ENCODE measurements around the gene KCMF1. TPM values are rescaled to one million over a fixed set of nuclear protein-coding genes. Genes with fewer than 3 reads are reported as not detected.

KCMF1 gene
- polyA plus RNA-seq, 1 of the 3 experiments (the other 2 are of a cell fraction) = 37.0 TPM

DNA sequence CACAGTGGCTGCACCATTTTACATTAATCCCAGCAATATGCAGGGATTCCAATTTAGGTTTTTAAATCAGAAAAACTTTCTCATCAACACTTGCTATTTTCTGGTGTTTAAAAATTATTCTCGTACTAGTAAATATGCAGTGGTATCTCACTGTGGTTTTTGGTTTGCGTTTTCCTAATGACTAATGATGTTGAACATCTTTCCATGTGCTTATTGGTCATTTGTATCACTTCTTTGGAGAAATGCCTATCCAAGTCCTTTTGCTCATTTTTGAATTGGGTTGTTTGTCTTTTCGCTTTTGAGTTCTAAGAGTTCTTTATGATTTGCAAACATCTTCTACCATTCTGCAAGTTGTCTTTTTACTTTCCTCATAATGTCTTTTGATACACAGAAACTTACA, 100.1 kb downstream of the KCMF1 start (continued):
- TF ChIP-seq, protein P1, sequence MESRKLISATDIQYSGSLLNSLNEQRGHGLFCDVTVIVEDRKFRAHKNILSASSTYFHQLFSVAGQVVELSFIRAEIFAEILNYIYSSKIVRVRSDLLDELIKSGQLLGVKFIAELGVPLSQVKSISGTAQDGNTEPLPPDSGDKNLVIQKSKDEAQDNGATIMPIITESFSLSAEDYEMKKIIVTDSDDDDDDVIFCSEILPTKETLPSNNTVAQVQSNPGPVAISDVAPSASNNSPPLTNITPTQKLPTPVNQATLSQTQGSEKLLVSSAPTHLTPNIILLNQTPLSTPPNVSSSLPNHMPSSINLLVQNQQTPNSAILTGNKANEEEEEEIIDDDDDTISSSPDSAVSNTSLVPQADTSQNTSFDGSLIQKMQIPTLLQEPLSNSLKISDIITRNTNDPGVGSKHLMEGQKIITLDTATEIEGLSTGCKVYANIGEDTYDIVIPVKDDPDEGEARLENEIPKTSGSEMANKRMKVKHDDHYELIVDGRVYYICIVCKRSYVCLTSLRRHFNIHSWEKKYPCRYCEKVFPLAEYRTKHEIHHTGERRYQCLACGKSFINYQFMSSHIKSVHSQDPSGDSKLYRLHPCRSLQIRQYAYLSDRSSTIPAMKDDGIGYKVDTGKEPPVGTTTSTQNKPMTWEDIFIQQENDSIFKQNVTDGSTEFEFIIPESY (IDR thresholded peaks at IDR 0.05; ENCODE audit: borderline replicate concordance, low read depth) = no peak

DNA sequence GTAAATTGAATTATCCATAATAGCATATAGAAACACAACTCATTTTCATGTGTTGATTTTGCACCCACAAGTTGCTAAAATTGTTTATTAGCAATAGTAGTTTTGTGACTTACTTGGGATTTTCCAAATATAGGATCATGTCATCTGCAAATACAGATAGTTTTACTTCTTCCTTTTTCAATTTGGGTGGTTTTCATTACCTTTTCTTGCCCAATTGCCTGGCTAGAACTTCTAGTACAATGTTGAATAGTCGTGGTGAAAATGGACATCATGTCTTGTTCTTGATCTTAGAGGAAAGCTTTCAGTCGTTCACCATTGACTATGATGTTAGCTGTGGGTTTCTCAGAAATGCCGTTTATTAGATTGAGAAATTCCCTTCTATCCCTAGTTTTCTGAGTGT, 102.1 kb downstream of the KCMF1 start:
- POLR2A ChIA-PET = no interaction called here
- peaks cover 0 to 2% of the 10 kb centered on the region in 2 experiments for H3K36me3 ChIP-seq (replicated peaks in 1 of 2; ENCODE audit: control insufficient read depth in 1 of 2, insufficient read depth in 2 of 2, low read length in 1 of 2)
- no peaks in the 10 kb centered on the region for H3K27me3 ChIP-seq (ENCODE audit: insufficient read depth)
- H3K4me1 ChIP-seq (ENCODE audit: control insufficient read depth in 1 of 2, insufficient read depth in 2 of 2, low read depth in 1 of 2, low read length in 1 of 2) = no peaks in the 10 kb centered on the region
- CTCF ChIA-PET = interaction anchor here (0.7 to 1.6 kb wide), 2 partner anchors 212 to 226 kb away, joined by 3 to 8 read pairs; no protein-coding TSS in a partner anchor
- H3K4me2 ChIP-seq = no peak overlapping the region
- no peaks in the 10 kb centered on the region for H4K20me1 ChIP-seq (ENCODE audit: insufficient read depth)
- no peak overlapping the region for H3K4me3 ChIP-seq (ENCODE audit: low read depth in 2 of 2, low read length in 1 of 2)
- TF ChIP-seq, protein P1 (IDR thresholded peaks at IDR 0.05; ENCODE audit: borderline replicate concordance, low read depth) = no peak
- no peak for TF ChIP-seq MXI1 (IDR thresholded peaks at IDR 0.05; ENCODE audit: low read depth, low read length)
- TF ChIP-seq RXRA (IDR thresholded peaks at IDR 0.05; ENCODE audit: borderline replicate concordance, low read depth) = no peak
- TF ChIP-seq SMC3 (IDR thresholded peaks at IDR 0.05; ENCODE audit: low read depth, low read length) = no peak
- no peak for TF ChIP-seq NRF1 (IDR thresholded peaks at IDR 0.05; ENCODE audit: low read depth, low read length)
- TF ChIP-seq EP300 (IDR thresholded peaks at IDR 0.05; ENCODE audit: borderline replicate concordance in 1 of 2, low read depth in 1 of 2, low read length in 1 of 2) = no peak
- no peak for TF ChIP-seq JUND (IDR thresholded peaks at IDR 0.05)
- TF ChIP-seq, protein P2, sequence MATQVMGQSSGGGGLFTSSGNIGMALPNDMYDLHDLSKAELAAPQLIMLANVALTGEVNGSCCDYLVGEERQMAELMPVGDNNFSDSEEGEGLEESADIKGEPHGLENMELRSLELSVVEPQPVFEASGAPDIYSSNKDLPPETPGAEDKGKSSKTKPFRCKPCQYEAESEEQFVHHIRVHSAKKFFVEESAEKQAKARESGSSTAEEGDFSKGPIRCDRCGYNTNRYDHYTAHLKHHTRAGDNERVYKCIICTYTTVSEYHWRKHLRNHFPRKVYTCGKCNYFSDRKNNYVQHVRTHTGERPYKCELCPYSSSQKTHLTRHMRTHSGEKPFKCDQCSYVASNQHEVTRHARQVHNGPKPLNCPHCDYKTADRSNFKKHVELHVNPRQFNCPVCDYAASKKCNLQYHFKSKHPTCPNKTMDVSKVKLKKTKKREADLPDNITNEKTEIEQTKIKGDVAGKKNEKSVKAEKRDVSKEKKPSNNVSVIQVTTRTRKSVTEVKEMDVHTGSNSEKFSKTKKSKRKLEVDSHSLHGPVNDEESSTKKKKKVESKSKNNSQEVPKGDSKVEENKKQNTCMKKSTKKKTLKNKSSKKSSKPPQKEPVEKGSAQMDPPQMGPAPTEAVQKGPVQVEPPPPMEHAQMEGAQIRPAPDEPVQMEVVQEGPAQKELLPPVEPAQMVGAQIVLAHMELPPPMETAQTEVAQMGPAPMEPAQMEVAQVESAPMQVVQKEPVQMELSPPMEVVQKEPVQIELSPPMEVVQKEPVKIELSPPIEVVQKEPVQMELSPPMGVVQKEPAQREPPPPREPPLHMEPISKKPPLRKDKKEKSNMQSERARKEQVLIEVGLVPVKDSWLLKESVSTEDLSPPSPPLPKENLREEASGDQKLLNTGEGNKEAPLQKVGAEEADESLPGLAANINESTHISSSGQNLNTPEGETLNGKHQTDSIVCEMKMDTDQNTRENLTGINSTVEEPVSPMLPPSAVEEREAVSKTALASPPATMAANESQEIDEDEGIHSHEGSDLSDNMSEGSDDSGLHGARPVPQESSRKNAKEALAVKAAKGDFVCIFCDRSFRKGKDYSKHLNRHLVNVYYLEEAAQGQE (IDR thresholded peaks at IDR 0.05; ENCODE audit: low read depth, low read length) = no peak
- TF ChIP-seq FOSL2 (IDR thresholded peaks at IDR 0.05; ENCODE audit: borderline replicate concordance, low read depth) = no peak
- TF ChIP-seq, protein P3, sequence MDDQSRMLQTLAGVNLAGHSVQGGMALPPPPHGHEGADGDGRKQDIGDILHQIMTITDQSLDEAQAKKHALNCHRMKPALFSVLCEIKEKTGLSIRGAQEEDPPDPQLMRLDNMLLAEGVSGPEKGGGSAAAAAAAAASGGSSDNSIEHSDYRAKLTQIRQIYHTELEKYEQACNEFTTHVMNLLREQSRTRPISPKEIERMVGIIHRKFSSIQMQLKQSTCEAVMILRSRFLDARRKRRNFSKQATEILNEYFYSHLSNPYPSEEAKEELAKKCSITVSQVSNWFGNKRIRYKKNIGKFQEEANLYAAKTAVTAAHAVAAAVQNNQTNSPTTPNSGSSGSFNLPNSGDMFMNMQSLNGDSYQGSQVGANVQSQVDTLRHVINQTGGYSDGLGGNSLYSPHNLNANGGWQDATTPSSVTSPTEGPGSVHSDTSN (IDR thresholded peaks at IDR 0.05) = no peak
- TF ChIP-seq, protein P4, sequence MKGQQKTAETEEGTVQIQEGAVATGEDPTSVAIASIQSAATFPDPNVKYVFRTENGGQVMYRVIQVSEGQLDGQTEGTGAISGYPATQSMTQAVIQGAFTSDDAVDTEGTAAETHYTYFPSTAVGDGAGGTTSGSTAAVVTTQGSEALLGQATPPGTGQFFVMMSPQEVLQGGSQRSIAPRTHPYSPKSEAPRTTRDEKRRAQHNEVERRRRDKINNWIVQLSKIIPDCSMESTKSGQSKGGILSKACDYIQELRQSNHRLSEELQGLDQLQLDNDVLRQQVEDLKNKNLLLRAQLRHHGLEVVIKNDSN (IDR thresholded peaks at IDR 0.05; ENCODE audit: borderline replicate concordance, low read depth) = no peak
- no peak for TF ChIP-seq TEAD4 (IDR thresholded peaks at IDR 0.05; ENCODE audit: borderline replicate concordance, insufficient read depth)
- no peak for TF ChIP-seq GATA2 (CRISPR knock-in tag; IDR thresholded peaks at IDR 0.05)
- TF ChIP-seq, protein P5, sequence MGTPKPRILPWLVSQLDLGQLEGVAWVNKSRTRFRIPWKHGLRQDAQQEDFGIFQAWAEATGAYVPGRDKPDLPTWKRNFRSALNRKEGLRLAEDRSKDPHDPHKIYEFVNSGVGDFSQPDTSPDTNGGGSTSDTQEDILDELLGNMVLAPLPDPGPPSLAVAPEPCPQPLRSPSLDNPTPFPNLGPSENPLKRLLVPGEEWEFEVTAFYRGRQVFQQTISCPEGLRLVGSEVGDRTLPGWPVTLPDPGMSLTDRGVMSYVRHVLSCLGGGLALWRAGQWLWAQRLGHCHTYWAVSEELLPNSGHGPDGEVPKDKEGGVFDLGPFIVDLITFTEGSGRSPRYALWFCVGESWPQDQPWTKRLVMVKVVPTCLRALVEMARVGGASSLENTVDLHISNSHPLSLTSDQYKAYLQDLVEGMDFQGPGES (IDR thresholded peaks at IDR 0.05; ENCODE audit: low read depth, low read length) = no peak
- TF ChIP-seq, protein P6, sequence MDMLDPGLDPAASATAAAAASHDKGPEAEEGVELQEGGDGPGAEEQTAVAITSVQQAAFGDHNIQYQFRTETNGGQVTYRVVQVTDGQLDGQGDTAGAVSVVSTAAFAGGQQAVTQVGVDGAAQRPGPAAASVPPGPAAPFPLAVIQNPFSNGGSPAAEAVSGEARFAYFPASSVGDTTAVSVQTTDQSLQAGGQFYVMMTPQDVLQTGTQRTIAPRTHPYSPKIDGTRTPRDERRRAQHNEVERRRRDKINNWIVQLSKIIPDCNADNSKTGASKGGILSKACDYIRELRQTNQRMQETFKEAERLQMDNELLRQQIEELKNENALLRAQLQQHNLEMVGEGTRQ (IDR thresholded peaks at IDR 0.05; ENCODE audit: borderline replicate concordance, low read depth, low read length) = no peak
- no peak for TF ChIP-seq YY1 (IDR thresholded peaks at IDR 0.05; ENCODE audit: low read depth)
- no peak for TF ChIP-seq POLR2AphosphoS5 (IDR thresholded peaks at IDR 0.05; ENCODE audit: low read depth, low read length)
- H3K9ac ChIP-seq = no peak overlapping the region
- no peak for DNase-seq
- no peaks in the 10 kb centered on the region for H3K79me2 ChIP-seq (ENCODE audit: insufficient read depth)
- H3K27ac ChIP-seq (ENCODE audit: low read depth in 2 of 2, low read length in 1 of 2) = no peak overlapping the region
- H3K9me2 ChIP-seq = no peaks in the 10 kb centered on the region
- H2AFZ ChIP-seq (ENCODE audit: low read depth) = no peak overlapping the region
- H3F3A ChIP-seq (replicated peaks; ENCODE audit: insufficient read depth) = no peaks in the 10 kb centered on the region
- WGBS (ENCODE audit: low lambda C conversion rate) = 54% methylated on average over 3 of the region's 3 CpGs
- no peaks in the 10 kb centered on the region for H3K9me3 ChIP-seq
